HepG2 (cell line): Measurements from ENCODE around the gene HDAC8. TPM values are rescaled to one million over a fixed set of nuclear protein-coding genes. Genes with fewer than 3 reads are reported as not detected.
A peak's percentile ranks its signal among the peaks of the same experiment; 100 is the strongest.

Experiments
- CREM ChIP-seq, 2 experiments: sonication (generic) in 1 of 2; formaldehyde crosslinking in 1 of 2; IDR thresholded peaks; 2 replicates each; pipeline versions ENCODE4 v1.4.0 to v1.6.1; 2016 to 2020; ENCODE audit warnings: antibody characterized with exemption in 1 of 2, mild to moderate bottlenecking in 1 of 2, missing genetic modification reagents in 1 of 2
- DNMT3B ChIP-seq: conservative IDR thresholded peaks from 2 replicates; pipeline ENCODE4 v1.6.1; 2016; ENCODE audit warnings: missing biosample characterization, control low read depth
- HCFC1 ChIP-seq: fragments of 150-350 bp; IDR thresholded peaks from 2 replicates; pipeline ENCODE4 v1.6.1; 2014; ENCODE audit warnings: low read depth, low read length
- HMGXB4 ChIP-seq, 2 experiments: sonication (generic) in 1 of 2; formaldehyde crosslinking in 1 of 2; IDR thresholded peaks; 2 replicates each; pipeline versions ENCODE4 v1.4.0 to v1.6.1; 2018 to 2020; ENCODE audit warnings: missing genetic modification reagents in 2 of 2, borderline replicate concordance in 1 of 2, low read depth in 1 of 2, mild to moderate bottlenecking in 1 of 2, missing biosample characterization in 1 of 2
- HNRNPK ChIP-seq: fragments of 200-400 bp; formaldehyde crosslinking; IDR thresholded peaks from 2 replicates; pipeline ENCODE4 v1.6.1; 2018; ENCODE audit warnings: low read length, low read depth, moderate library complexity, mild to moderate bottlenecking; ENCODE audit not compliant: poor library complexity, severe bottlenecking
- RFX3 ChIP-seq: IDR thresholded peaks from 2 replicates; pipeline ENCODE4 v1.6.1; 2016; ENCODE audit warnings: missing biosample characterization, missing genetic modification reagents
- TP53 ChIP-seq: sonication (generic); formaldehyde crosslinking; conservative IDR thresholded peaks from 2 replicates; pipeline ENCODE4 v1.4.0; 2020; ENCODE audit warnings: missing genetic modification reagents
- ZIK1 ChIP-seq: sonication (generic); formaldehyde crosslinking; IDR thresholded peaks from 2 replicates; pipeline ENCODE4 v1.5.0; 2020; ENCODE audit warnings: mild to moderate bottlenecking, low read depth, missing genetic modification reagents, borderline replicate concordance
- ZNF678 ChIP-seq: sonication (generic); formaldehyde crosslinking; IDR thresholded peaks from 2 replicates; pipeline ENCODE4 v1.4.0; 2020; ENCODE audit warnings: mild to moderate bottlenecking, missing genetic modification reagents
- polyA plus RNA-seq, 8 experiments: library from polyadenylated mRNA; depleted of rRNA in 3 of 8; stranded (reverse) in 7 of 8; unstranded in 1 of 8; fragments of >200 nt; fragmentation: Illumina TruSeq in 4 of 8; extraction: Trizol in 4 of 8; gene quantifications; 2 replicates each; pipeline versions ENCODE4 v1.2.1 to v1.2.3, GENCODE V29; 2011 to 2016; ENCODE audit warnings: low read depth in 4 of 8, missing spikeins in 1 of 8, mixed read lengths in 1 of 8; ENCODE audit not compliant: insufficient read depth in 1 of 8
- total RNA-seq, 5 experiments: library from RNA; depleted of rRNA; stranded (reverse); fragments of >200 nt; fragmentation: Illumina TruSeq; extraction: Trizol; gene quantifications; 2 replicates each; pipeline ENCODE4 v1.2.3, GENCODE V29; 2016; ENCODE audit warnings: low read depth in 1 of 5
- TF ChIP-seq, protein P1 (sequence below), 2 experiments: fragments of 450-650 bp in 1 of 2; sonication (generic) in 1 of 2; formaldehyde crosslinking in 1 of 2; IDR thresholded peaks; 2 replicates each; pipeline versions ENCODE4 v1.6.1 to v1.8.0; 2016 to 2022; ENCODE audit warnings: antibody characterized with exemption in 1 of 2, mild to moderate bottlenecking in 1 of 2, missing genetic modification reagents in 1 of 2
- TF ChIP-seq, protein P2 (sequence below): sonication (generic); formaldehyde crosslinking; IDR thresholded peaks from 2 replicates; pipeline ENCODE4 v1.5.0; 2020; ENCODE audit warnings: mild to moderate bottlenecking, missing genetic modification reagents, borderline replicate concordance

Gene HDAC8
- total and polyA plus RNA-seq, 2 of the 13 experiments (the other 11 are each of a cell fraction or from before 2014, with no cell fraction given), result 13.7 to 28.6 TPM

DNA sequence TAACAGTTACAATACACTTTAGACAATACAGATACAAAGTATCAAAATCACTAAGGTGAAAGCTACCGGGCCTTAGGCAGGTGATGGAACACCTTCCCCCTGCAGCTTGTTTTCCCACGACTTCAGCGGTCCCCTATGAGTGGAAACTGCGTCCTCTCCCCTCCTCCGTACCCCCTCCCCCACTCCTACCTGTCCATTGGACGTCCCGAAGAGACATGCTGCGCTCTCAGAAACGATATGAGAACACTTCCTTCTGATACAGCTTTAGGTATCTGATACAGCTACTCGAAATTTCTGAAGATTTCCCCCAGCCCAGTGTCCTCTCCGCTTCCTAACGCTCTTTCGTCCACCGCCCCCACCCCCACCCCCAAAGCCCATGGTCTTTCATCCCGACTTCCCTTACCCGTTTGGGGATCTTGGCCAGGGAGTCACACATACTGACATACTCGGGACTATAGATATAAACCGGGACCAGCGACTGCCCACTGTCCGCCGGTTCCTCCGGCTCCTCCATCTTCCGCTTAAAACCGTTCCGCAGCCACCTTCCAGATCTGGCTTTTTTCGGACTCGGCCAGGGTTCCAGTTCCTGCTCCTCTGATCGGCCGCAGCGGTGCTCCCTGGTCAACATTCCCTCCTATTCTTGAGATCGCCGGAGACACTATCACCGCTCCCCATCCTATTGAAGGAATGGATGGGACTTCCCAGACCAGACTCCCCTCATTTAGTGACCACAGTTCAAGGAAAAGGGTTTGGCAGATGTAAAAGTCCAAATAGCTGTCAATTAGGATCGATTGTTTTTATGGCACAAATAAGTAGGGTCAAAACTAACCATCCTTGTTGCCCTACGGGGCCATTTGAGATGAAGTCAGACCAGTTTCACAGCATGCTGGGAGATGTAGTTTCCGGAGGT is at the start of gene HDAC8 (continued):
- TF ChIP-seq CREM (IDR thresholded peaks at IDR 0.05) (peak; percentile 83), CREM (CRISPR knock-in tag; IDR thresholded peaks at IDR 0.05) (no peak), ZIK1 (CRISPR knock-in tag) (no peak), RFX3 (no peak), DNMT3B (CRISPR knock-in tag) (no peak), HMGXB4 (CRISPR knock-in tag; IDR thresholded peaks at IDR 0.05; ENCODE audit: borderline replicate concordance in 1 of 2, low read depth in 1 of 2) (peak in 1 of 2 experiments; percentile 39; a peak in 1 of 4 replicates), TP53 (CRISPR knock-in tag) (no peak), ZNF678 (CRISPR knock-in tag) (no peak), HNRNPK (no peak), HCFC1 (peak; percentile 82)
- TF ChIP-seq, protein P1, sequence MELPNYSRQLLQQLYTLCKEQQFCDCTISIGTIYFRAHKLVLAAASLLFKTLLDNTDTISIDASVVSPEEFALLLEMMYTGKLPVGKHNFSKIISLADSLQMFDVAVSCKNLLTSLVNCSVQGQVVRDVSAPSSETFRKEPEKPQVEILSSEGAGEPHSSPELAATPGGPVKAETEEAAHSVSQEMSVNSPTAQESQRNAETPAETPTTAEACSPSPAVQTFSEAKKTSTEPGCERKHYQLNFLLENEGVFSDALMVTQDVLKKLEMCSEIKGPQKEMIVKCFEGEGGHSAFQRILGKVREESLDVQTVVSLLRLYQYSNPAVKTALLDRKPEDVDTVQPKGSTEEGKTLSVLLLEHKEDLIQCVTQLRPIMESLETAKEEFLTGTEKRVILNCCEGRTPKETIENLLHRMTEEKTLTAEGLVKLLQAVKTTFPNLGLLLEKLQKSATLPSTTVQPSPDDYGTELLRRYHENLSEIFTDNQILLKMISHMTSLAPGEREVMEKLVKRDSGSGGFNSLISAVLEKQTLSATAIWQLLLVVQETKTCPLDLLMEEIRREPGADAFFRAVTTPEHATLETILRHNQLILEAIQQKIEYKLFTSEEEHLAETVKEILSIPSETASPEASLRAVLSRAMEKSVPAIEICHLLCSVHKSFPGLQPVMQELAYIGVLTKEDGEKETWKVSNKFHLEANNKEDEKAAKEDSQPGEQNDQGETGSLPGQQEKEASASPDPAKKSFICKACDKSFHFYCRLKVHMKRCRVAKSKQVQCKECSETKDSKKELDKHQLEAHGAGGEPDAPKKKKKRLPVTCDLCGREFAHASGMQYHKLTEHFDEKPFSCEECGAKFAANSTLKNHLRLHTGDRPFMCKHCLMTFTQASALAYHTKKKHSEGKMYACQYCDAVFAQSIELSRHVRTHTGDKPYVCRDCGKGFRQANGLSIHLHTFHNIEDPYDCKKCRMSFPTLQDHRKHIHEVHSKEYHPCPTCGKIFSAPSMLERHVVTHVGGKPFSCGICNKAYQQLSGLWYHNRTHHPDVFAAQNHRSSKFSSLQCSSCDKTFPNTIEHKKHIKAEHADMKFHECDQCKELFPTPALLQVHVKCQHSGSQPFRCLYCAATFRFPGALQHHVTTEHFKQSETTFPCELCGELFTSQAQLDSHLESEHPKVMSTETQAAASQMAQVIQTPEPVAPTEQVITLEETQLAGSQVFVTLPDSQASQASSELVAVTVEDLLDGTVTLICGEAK (IDR thresholded peaks at IDR 0.05), result peak; percentile 57
- TF ChIP-seq, protein P1 (CRISPR knock-in tag; IDR thresholded peaks at IDR 0.05), result no peak
- TF ChIP-seq, protein P2, sequence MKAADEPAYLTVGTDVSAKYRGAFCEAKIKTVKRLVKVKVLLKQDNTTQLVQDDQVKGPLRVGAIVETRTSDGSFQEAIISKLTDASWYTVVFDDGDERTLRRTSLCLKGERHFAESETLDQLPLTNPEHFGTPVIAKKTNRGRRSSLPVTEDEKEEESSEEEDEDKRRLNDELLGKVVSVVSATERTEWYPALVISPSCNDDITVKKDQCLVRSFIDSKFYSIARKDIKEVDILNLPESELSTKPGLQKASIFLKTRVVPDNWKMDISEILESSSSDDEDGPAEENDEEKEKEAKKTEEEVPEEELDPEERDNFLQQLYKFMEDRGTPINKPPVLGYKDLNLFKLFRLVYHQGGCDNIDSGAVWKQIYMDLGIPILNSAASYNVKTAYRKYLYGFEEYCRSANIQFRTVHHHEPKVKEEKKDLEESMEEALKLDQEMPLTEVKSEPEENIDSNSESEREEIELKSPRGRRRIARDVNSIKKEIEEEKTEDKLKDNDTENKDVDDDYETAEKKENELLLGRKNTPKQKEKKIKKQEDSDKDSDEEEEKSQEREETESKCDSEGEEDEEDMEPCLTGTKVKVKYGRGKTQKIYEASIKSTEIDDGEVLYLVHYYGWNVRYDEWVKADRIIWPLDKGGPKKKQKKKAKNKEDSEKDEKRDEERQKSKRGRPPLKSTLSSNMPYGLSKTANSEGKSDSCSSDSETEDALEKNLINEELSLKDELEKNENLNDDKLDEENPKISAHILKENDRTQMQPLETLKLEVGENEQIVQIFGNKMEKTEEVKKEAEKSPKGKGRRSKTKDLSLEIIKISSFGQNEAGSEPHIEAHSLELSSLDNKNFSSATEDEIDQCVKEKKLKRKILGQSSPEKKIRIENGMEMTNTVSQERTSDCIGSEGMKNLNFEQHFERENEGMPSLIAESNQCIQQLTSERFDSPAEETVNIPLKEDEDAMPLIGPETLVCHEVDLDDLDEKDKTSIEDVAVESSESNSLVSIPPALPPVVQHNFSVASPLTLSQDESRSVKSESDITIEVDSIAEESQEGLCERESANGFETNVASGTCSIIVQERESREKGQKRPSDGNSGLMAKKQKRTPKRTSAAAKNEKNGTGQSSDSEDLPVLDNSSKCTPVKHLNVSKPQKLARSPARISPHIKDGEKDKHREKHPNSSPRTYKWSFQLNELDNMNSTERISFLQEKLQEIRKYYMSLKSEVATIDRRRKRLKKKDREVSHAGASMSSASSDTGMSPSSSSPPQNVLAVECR, result peak; percentile 33; the same call in 1 of the 2 replicates
